Mesothelial cell of epicardium (in vitro differentiated cells): Measurements from ENCODE around the gene DMXL2. TPM values are rescaled to one million over a fixed set of nuclear protein-coding genes. Genes with fewer than 3 reads are reported as not detected.

ENCODE experiments used
- DNase-seq, 2 experiments: peaks; one replicate each; pipeline ENCODE4 v3.0.0; 2021; ENCODE audit warnings: low spot score in 2 of 2; ENCODE audit not compliant: unreplicated experiment in 2 of 2
- H3K27ac Mint-ChIP-seq: 2 replicates; pipeline ENCODE4 v1.8.0; 2021; ENCODE audit warnings: mixed read lengths
- H3K27me3 Mint-ChIP-seq: 2 replicates; pipeline ENCODE4 v1.8.0; 2021; ENCODE audit warnings: low read depth, mixed read lengths
- H3K36me3 Mint-ChIP-seq: 2 replicates; pipeline ENCODE4 v1.8.0; 2021; ENCODE audit warnings: mixed read lengths
- H3K4me1 Mint-ChIP-seq: 2 replicates; pipeline ENCODE4 v1.8.0; 2021; ENCODE audit warnings: mixed read lengths
- H3K4me3 Mint-ChIP-seq: 2 replicates; pipeline ENCODE4 v1.8.0; 2021; ENCODE audit warnings: mild to moderate bottlenecking, moderate library complexity, mixed read lengths
- H3K9me3 Mint-ChIP-seq: 2 replicates; pipeline ENCODE4 v1.8.0; 2021; ENCODE audit warnings: mixed read lengths
- CTCF ChIP-seq: fragments of 200-600 bp; sonication (generic); IDR thresholded peaks from one replicate; pipeline ENCODE4 v1.5.0; 2021; ENCODE audit warnings: antibody characterized with exemption; ENCODE audit not compliant: unreplicated experiment
- total RNA-seq: library from RNA; stranded (reverse); gene quantifications from 3 replicates; pipeline ENCODE4 v1.2.1, GENCODE V29; 2021

The DMXL2 gene
- total RNA-seq, 1 donor from 2014 or later, result 44.8 TPM

DNA sequence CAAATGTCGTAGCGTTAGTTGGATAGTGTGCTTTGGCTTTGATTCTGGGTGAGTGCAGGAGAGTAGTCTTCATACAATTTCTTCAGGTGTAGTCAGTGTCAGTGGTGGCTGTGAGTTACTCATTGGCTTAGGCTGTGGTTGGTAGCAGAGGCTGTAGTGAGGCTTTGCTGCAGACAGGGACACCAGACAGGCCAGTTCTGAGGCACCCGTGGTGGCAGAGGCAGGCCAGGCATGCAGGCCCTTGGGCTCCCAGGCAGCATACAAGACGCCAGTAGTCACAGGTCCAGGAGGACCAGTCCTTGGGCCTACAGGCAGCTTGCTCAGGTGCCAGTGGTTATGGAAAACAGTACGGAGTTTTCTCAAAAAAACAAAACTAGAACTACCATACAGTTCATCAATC lies 61.3 kb downstream of the DMXL2 start:
- H3K27me3 Mint-ChIP-seq, result no peaks in the 10 kb centered on the region
- no peak for DNase-seq
- H3K27ac Mint-ChIP-seq, result no peak overlapping the region
- H3K36me3 Mint-ChIP-seq, result peaks cover 3% of the 10 kb centered on the region
- no peaks in the 10 kb centered on the region for H3K9me3 Mint-ChIP-seq
- H3K4me3 Mint-ChIP-seq, result no peak overlapping the region
- no peak for TF ChIP-seq CTCF
- no peaks in the 10 kb centered on the region for H3K4me1 Mint-ChIP-seq

DNA sequence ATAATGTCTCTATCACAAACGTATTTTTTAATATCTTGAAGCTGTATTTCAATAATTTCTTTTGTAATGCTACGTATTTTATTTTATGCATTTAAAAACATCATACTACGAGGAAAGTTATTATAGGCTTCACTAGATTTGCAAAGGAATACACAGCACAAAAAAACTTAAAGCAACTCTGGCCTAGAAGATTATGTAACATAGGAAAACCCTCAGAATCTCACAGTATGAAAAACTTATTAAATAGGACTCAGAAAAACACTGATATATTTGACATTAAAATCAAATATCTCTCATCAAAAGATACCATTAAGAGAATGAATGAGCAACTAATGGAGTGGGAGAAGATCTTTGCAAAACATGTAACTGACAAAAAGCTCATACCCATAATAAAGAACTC lies 63.7 kb downstream of the DMXL2 start:
- no peak overlapping the region for H3K27ac Mint-ChIP-seq
- H3K9me3 Mint-ChIP-seq, result no peaks in the 10 kb centered on the region
- H3K36me3 Mint-ChIP-seq, result peaks cover 5% of the 10 kb centered on the region
- no peaks in the 10 kb centered on the region for H3K27me3 Mint-ChIP-seq
- no peak overlapping the region for H3K4me3 Mint-ChIP-seq
- no peak for TF ChIP-seq CTCF
- H3K4me1 Mint-ChIP-seq, result no peaks in the 10 kb centered on the region
- DNase-seq, result no peak

- H3K27ac Mint-ChIP-seq, result no peak overlapping the region
- H3K4me1 Mint-ChIP-seq, result no peaks in the 10 kb centered on the region
- H3K4me3 Mint-ChIP-seq, result no peak overlapping the region
- H3K27me3 Mint-ChIP-seq, result no peaks in the 10 kb centered on the region
- H3K36me3 Mint-ChIP-seq, result peaks cover 5% of the 10 kb centered on the region
- no peaks in the 10 kb centered on the region for H3K9me3 Mint-ChIP-seq
- DNase-seq, result no peak
- no peak for TF ChIP-seq CTCF
Measured at GRCh38 chr15:51558411-51558810, 64.2 kb downstream of the DMXL2 start.

DNA sequence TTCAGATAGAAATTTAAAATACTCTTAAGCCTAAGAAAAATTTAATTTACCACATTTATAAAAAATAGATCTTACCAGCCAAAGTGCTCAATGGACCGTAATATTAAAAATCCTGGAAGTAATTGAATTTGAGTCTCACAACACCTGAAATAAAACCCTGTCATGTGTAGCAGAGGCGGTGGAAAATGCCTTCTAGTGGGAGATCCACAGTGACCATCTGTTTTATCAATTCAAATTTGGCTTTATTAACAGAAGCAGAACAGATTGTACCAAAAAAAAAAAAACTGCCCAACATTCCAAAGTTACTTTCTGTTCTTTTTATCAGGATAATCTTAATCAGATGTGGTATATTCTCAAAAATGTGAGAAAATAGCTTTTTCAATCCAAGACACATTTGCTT lies 71.7 kb downstream of the DMXL2 start:
- no peak overlapping the region for H3K4me3 Mint-ChIP-seq
- no peaks in the 10 kb centered on the region for H3K4me1 Mint-ChIP-seq
- no peak overlapping the region for H3K27ac Mint-ChIP-seq
- no peak for TF ChIP-seq CTCF
- peaks cover 5% of the 10 kb centered on the region for H3K36me3 Mint-ChIP-seq
- H3K27me3 Mint-ChIP-seq, result no peaks in the 10 kb centered on the region
- no peak for DNase-seq
- no peaks in the 10 kb centered on the region for H3K9me3 Mint-ChIP-seq

DNA sequence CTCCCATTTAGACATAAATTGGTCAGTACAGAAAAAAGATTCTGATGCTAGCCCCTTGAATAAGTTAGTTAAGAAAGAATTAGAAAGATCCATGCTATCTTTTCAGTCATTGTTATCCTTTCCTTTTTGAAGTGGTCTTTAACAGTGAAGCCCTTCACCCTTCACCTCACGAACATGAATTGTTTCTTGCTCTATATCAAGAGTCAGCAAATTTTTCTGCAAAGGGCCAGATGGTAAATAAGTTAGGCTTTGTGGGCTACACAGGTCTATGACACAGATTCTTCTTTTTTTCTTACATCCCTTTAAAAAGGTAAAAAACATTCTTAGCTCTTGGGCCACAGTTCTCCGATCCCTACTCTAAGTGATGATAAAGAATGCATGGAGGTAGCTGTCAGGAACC lies 74.9 kb downstream of the DMXL2 start:
- no peak for DNase-seq
- H3K27me3 Mint-ChIP-seq, result no peaks in the 10 kb centered on the region
- H3K27ac Mint-ChIP-seq, result no peak overlapping the region
- no peaks in the 10 kb centered on the region for H3K9me3 Mint-ChIP-seq
- H3K4me1 Mint-ChIP-seq, result no peaks in the 10 kb centered on the region
- no peak overlapping the region for H3K4me3 Mint-ChIP-seq
- TF ChIP-seq CTCF, result no peak
- H3K36me3 Mint-ChIP-seq, result peaks cover 4% of the 10 kb centered on the region

DNA sequence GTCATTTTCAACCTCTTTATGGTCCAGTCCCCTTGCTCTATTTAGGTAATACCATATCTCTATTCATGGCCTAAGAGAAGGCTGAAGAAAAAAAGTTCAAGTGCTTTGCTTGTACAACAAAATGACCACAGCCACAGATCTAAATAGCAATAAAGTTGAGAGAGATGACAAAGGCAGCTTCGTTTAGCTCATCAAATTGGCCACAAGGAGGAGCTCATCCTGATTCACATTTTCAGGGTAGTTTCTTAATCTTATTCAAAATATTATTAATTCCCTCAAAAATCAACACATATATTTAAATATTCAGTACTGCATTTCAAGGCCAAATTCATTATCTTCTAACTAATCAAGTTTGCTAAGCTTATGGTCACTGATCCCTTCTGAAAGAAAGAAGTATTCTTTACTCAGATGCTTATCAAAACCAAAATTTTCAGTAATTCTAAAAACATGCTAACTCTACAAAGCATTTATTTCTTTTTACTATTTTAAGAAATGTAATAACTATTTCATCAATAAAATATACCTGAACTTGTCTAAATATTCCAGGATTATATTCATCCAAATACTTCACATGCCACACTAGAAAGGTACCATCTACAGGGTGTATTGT lies 85.5 kb downstream of the DMXL2 start:
- H3K27me3 Mint-ChIP-seq, result no peaks in the 10 kb centered on the region
- H3K4me1 Mint-ChIP-seq, result no peaks in the 10 kb centered on the region
- no peak overlapping the region for H3K27ac Mint-ChIP-seq
- H3K9me3 Mint-ChIP-seq, result peaks cover 1% of the 10 kb centered on the region
- H3K4me3 Mint-ChIP-seq, result no peak overlapping the region
- peak; percentile 10 for TF ChIP-seq CTCF
- no peak for DNase-seq
- peaks cover 8% of the 10 kb centered on the region for H3K36me3 Mint-ChIP-seq
